ENCODE measurements around the gene PNISR.
A peak's percentile ranks its signal among the peaks of the same experiment; 100 is the strongest.

Gene PNISR

DNA sequence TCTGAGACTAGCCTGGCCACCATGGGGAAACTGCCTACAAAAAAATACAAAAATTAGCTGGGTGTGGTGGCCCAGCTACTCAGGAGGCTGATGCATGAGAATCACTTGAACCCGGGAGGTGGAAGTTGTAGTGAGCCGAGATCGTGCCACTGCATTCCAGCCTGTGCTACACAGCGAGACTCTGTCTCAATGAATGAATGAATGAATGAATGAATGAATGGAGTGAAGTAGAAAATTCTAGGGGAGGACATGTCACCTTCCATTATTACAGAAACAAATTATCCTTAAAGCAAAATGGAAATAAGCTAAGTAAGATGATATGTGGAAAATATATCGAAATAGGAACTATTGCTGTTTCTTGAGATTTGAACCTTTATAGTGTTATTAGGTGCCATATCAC lies 2.9 kb upstream of the PNISR start:
- peaks cover 38% of the 10 kb centered on the region for H3K36me3 ChIP-seq (ENCODE audit: low read depth)
- no peak overlapping the region for H3K4me3 ChIP-seq (ENCODE audit: severe bottlenecking)
- no peak for DNase-seq (ENCODE audit: low spot score)
- peaks cover 19% of the 10 kb centered on the region for H3K4me1 ChIP-seq (ENCODE audit: insufficient read depth, poor library complexity, severe bottlenecking)
- no peaks in the 10 kb centered on the region for H3K27me3 ChIP-seq (ENCODE audit: insufficient read depth, poor library complexity, severe bottlenecking)
- no peaks in the 10 kb centered on the region for H3K9me3 ChIP-seq (ENCODE audit: severe bottlenecking)
- H3K27ac ChIP-seq (ENCODE audit: poor library complexity, severe bottlenecking): no peak overlapping the region
- no peak for TF ChIP-seq CTCF (IDR thresholded peaks at IDR 0.05; ENCODE audit: poor library complexity, severe bottlenecking)
- ATAC-seq (ENCODE audit: low read depth): no peak

- peaks cover 37% of the 10 kb centered on the region for H3K36me3 ChIP-seq (ENCODE audit: low read depth)
- no peak for TF ChIP-seq CTCF (IDR thresholded peaks at IDR 0.05; ENCODE audit: poor library complexity, severe bottlenecking)
- H3K27me3 ChIP-seq (ENCODE audit: insufficient read depth, poor library complexity, severe bottlenecking): no peaks in the 10 kb centered on the region
- peak overlapping the region; percentile 94 for H3K27ac ChIP-seq (ENCODE audit: poor library complexity, severe bottlenecking)
- no peak for ATAC-seq (ENCODE audit: low read depth)
- peaks cover 22% of the 10 kb centered on the region for H3K4me1 ChIP-seq (ENCODE audit: insufficient read depth, poor library complexity, severe bottlenecking)
- DNase-seq (ENCODE audit: low spot score): no peak
- peak overlapping the region; percentile 80 for H3K4me3 ChIP-seq (ENCODE audit: severe bottlenecking)
- no peaks in the 10 kb centered on the region for H3K9me3 ChIP-seq (ENCODE audit: severe bottlenecking)
These were observed 1.3 kb upstream of the PNISR start for GRCh38 chr6:99426451-99426757.

DNA sequence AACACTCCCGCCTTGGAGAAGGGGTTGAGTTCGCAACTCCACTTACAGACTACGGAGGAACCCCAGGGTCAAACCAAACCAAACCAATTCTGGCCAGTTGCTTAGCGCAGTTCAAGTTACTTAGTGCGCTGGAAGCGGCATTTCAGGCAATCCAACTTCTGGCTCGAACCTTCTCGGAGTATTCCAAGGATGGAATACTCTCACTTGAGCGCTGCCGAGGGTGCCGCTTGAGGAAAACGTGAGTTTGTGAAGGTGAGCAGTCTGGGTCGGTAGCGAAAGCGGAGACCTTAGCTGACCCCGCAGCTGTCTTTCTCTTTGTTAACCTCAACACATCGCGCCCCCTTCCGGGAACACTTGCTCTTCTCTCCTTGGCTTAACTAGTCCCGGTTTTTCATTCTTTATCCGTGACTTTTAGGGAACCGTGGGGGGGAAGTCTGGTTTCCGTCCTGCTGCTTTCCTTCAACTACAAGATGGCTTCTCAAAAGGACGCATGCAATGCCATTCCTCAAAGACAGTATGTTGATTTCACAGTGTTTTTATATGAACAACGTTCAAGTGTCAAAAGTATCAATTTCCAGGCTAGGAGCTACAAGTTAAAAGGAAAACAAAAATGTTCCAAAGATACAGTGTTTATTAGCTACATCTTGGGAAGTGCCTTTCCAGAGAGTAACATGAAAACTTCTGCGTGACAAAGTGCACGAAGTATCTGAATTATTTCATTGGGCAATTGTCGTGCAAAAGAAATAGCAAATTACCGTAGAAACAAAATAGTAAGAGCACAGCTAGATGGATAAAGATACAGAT lies 741 bp upstream of the PNISR start:
- ATAC-seq (ENCODE audit: low read depth) (peak; percentile 60), DNase-seq (ENCODE audit: low spot score) (peak; percentile 73)
- peak overlapping the region; percentile 94 for H3K27ac ChIP-seq (ENCODE audit: poor library complexity, severe bottlenecking)
- H3K4me3 ChIP-seq (ENCODE audit: severe bottlenecking): peak overlapping the region; percentile 80
- peak; percentile 69 for TF ChIP-seq CTCF (IDR thresholded peaks at IDR 0.05; ENCODE audit: poor library complexity, severe bottlenecking)
- no peaks in the 10 kb centered on the region for H3K9me3 ChIP-seq (ENCODE audit: severe bottlenecking)
- peaks cover 22% of the 10 kb centered on the region for H3K4me1 ChIP-seq (ENCODE audit: insufficient read depth, poor library complexity, severe bottlenecking)
- H3K36me3 ChIP-seq (ENCODE audit: low read depth): peaks cover 37% of the 10 kb centered on the region
- H3K27me3 ChIP-seq (ENCODE audit: insufficient read depth, poor library complexity, severe bottlenecking): no peaks in the 10 kb centered on the region

- H3K9me3 ChIP-seq (ENCODE audit: severe bottlenecking): no peaks in the 10 kb centered on the region
- peaks cover 22% of the 10 kb centered on the region for H3K4me1 ChIP-seq (ENCODE audit: insufficient read depth, poor library complexity, severe bottlenecking)
- ATAC-seq (ENCODE audit: low read depth) (no peak), DNase-seq (ENCODE audit: low spot score) (no peak)
- no peak for TF ChIP-seq CTCF (IDR thresholded peaks at IDR 0.05; ENCODE audit: poor library complexity, severe bottlenecking)
- H3K27ac ChIP-seq (ENCODE audit: poor library complexity, severe bottlenecking): peak overlapping the region; percentile 94
- H3K4me3 ChIP-seq (ENCODE audit: severe bottlenecking): peak overlapping the region; percentile 80
- peaks cover 39% of the 10 kb centered on the region for H3K36me3 ChIP-seq (ENCODE audit: low read depth)
- H3K27me3 ChIP-seq (ENCODE audit: insufficient read depth, poor library complexity, severe bottlenecking): no peaks in the 10 kb centered on the region
These were observed 1.1 kb downstream of the PNISR start for GRCh38 chr6:99424022-99424421.

DNA sequence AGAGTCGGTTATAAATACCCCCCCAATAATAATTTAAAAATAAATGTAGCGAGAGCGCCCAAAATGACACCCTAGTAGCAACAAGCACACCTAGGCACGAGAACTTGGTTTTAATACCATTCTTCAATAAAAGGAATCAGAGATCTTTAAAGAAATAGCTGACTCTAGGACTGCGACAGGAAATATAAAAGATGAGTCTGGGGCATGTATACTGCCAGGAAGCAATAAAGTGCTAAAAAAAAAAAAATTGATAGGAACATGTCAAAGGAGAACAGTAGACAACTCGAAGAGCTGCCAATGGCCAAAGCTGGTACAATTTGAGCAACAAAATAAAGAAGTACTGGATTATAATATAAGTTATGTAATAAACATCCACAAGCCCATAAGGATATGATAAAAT lies 2.2 kb downstream of the PNISR start:
- H3K4me3 ChIP-seq (ENCODE audit: severe bottlenecking): no peak overlapping the region
- DNase-seq (ENCODE audit: low spot score): no peak
- ATAC-seq (ENCODE audit: low read depth): no peak
- peaks cover 31% of the 10 kb centered on the region for H3K36me3 ChIP-seq (ENCODE audit: low read depth)
- H3K9me3 ChIP-seq (ENCODE audit: severe bottlenecking): no peaks in the 10 kb centered on the region
- H3K27ac ChIP-seq (ENCODE audit: poor library complexity, severe bottlenecking): no peak overlapping the region
- H3K27me3 ChIP-seq (ENCODE audit: insufficient read depth, poor library complexity, severe bottlenecking): no peaks in the 10 kb centered on the region
- peaks cover 22% of the 10 kb centered on the region for H3K4me1 ChIP-seq (ENCODE audit: insufficient read depth, poor library complexity, severe bottlenecking)
- TF ChIP-seq CTCF (IDR thresholded peaks at IDR 0.05; ENCODE audit: poor library complexity, severe bottlenecking): no peak

Data from RWPE2 (cell line).